GM21576 (cell line): Measurements from ENCODE around the gene CFAP73.
A peak's percentile ranks its signal among the peaks of the same experiment; 100 is the strongest.

Experiments used
- ATAC-seq: cut with Tn5 transposase; IDR thresholded peaks from one replicate; pipeline ENCODE4 v1.9.1; 2021; ENCODE audit warnings: mild to moderate bottlenecking, moderate library complexity; ENCODE audit not compliant: unreplicated experiment

CFAP73 gene

GRCh38 chr12:113162102-113163029 is 12.8 kb downstream of the CFAP73 start:
- ATAC-seq, result no peak

DNA sequence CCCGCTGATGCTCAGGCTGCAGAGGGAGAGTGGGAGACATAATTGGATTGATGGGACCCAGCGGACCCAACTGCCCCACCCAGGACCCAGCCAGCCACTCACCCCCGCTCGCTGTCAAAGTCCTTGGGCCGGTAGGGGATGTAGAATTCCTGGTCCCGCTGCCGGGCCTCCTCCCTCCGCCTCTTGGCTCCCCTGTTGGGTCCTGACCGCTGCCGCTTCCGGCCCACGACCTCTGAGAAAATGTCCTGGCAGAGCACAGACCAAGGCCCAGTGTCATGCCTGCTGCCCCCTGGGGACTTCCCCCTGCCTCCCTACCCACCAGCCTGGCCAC is 13.5 kb downstream of the CFAP73 start:
- no peak for ATAC-seq

- no peak for ATAC-seq
Observed at GRCh38 chr12:113164014-113164413, 14.5 kb downstream of the CFAP73 start.

DNA sequence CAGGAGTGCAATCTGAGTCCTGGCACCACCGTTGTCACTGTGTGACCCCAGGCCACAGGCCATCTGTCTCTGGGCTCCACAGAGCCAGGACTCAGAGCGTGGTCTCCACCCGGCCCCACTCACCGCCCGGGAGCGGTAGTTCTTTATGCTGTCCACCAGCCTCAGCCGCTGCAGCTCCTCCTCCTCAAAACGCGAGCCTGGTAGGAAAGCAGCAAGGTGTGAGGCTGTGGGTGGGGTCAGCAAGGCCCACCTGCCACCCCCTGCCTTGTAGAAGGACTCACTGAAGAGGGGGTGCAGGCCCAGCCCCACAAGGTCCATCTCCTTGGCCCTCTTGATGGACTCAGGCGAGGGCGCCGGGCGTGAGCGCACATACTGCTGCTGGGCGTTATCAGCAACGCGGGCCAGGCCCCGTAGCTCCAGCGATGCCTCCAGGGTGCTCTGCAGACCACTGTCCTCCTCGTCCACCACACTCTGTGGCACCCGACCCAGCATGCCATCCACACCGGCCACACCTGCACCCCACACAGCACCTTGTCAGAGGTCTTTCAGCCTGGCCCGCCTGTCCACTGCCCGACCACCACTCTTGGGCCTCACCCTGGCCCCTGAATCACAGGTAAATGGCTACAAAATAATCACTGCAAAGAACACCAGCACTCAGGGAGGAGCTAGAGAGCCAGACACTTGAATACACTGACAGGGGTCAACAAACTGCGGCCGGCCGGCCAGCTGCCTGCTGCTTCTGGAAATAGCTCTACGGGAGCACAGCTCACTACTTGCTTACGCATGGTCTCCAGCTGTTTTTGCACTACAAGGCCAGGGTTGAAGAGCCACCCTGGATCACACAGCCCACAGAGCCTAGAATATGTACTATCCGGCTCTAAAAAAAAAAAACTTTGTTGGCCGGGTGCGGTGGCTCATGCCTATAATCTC is 16.3 kb downstream of the CFAP73 start:
- no peak for ATAC-seq

GRCh38 chr12:113167868-113168267 is 18.3 kb downstream of the CFAP73 start:
- no peak for ATAC-seq

GRCh38 chr12:113169697-113170096 is 20.2 kb downstream of the CFAP73 start:
- no peak for ATAC-seq

- no peak for ATAC-seq
Observed at GRCh38 chr12:113170457-113170856, 20.9 kb downstream of the CFAP73 start.

DNA sequence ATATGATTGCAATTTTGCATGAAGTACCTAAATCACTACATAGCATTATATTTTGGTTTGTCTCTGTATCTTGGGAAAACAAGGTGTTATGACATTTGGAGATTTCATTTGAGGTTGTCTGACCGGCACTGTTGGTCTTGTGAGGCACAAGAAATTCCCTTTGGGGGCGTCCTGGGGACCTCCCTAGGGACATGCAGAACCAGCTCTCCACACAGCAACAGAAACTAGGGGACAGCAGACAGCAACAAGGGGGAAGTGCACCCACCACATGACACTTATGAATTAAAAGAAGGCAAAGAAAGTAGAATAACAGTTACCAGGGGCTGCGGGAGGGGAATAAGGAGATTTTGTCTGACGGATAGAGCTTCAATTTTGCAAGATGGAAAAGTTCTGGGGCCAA is 21.4 kb downstream of the CFAP73 start:
- no peak for ATAC-seq

GRCh38 chr12:113171543-113171942 is 22.0 kb downstream of the CFAP73 start:
- no peak for ATAC-seq

GRCh38 chr12:113172185-113172584 is 22.7 kb downstream of the CFAP73 start:
- no peak for ATAC-seq

- ATAC-seq, result peak; percentile 80
Observed at GRCh38 chr12:113173081-113173698, 23.7 kb downstream of the CFAP73 start.

GRCh38 chr12:113174461-113175384 is 25.2 kb downstream of the CFAP73 start:
- ATAC-seq, result no peak

DNA sequence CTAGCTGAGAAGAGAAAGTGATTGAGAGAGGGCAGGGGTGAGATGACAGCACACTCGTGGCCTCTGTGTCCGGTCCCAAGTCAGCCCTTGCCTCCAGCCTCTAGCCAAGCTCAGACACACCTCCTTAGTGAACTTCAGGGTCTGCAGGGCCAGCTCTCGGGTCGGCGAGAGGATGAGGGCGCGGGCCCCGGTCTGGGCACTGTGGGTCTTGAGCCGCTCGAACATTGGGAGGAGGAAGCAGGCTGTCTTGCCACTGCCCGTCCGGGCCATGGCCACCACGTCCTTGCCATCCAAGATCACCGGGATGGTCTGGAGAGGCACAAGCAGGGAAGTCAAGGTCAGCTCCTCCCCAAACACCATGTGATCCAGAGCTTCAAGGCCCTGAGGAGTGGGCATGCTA is 29.5 kb downstream of the CFAP73 start:
- ATAC-seq, result no peak

DNA sequence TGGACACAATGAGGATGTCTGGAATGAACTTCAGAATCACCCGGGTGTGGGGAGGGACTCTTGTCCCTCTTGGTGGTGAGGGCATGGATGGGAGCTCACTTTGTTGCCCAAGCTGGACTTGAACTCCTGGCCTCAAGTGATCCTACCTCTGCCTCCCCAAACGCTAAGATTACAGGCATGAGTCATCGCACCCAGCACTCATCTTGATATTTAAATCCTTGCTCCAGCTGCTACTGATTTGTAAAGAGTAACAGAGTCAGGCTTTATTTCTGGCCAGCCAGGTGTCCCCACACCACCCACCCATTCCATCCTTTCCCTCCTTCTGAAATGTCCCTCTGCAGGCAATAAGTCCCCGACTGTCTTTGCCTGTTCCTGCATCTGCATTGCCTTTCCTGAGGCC is 30.8 kb downstream of the CFAP73 start:
- no peak for ATAC-seq

GRCh38 chr12:113181975-113182374 is 32.5 kb downstream of the CFAP73 start:
- ATAC-seq, result no peak

DNA sequence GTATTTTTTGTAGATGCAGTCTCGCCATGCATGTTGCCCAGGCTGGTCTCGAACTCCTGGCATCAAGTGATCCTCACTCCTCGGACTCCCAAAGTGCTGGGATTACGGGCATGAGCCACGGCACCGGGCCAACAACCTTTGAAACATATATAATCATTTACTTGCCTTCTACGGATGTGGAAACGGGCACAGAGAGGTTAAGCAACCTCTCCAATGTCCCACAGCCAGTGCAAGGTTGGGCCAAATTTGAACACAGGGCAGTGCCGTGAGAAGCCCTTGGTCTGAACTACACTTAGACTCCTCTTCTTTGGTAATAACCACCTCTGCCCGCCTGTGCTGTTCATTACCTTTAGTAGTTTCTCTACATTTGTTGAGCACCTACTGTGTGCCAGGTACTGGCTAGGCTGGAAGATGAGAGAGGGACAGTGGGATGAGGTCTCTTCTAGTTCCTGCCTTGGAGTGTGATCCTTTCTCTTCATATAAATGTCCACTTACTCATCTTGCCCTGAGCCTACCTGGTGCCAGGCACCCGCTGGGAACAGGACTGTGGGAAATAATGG is 33.6 kb downstream of the CFAP73 start:
- no peak for ATAC-seq

DNA sequence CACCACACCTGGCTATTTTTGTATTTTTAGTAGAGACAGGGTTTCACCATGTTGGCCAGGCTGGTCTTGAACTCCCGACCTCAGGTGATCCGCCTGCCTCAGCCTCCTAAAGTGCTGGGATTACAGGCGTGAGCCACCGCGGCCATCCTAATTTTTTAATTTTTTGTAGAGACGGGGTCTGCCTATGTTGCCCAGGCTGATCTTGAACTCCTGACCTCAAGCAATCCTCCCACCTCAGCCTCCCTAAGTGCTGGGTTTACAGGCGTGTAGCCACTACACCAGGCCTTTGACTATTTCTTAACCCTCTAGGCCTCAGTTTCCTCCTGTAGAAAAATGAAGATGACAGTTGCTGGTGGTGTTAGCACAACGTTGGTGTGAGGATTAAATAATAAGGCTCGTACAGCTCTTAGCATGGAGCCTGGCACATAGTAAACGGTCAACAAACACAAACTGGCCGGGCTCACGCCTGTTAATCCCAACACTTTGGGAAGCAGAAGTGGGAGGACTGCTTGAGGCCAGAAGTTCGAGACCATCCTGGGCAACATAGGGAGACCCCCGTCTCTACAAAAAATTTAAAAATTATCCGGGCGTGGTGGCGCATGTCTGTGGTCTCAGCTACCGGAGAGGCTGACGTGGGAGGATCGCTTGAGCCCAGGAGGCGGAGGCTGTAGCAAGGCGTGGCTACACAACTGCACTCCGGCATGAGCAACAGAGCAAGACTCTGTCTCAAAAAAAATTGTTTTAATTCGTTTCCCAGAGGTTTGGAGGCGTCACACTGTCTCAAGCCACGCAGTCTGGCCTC is 34.8 kb downstream of the CFAP73 start:
- ATAC-seq, result peak; percentile 36

- ATAC-seq, result peak; percentile 74
Observed at GRCh38 chr12:113184900-113185179, 35.3 kb downstream of the CFAP73 start.
